Measurements from ENCODE around the gene PPP1CA.

PPP1CA gene

DNA sequence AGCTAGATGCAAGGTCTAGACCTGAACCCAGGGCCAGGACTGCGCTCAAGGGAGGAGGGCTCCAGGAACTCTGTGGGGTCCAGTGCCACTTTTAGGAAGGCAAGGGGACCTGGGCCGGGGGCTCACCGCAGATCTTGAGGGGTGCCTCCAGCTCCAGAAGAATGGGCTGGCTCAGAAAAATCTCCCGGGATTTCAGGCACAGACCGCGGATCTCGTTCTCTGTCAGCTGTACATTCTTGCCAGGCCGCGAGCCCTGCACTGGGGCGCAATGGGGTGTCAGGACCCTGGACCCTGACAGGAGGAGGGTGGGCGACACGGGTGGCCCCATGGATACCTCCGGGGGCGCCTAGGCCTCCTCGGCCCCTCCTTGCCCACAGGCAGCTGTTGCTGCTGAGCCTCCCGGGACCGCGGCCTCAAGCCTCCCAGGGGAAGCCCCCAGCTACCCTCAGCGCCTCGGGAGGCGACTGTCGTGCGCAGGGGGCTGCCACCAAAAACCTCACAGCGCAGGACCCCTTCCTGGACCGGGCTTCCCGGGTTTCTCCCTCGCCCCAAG, 640 bp downstream of the PPP1CA start:
- no peak for DNase-seq

DNA sequence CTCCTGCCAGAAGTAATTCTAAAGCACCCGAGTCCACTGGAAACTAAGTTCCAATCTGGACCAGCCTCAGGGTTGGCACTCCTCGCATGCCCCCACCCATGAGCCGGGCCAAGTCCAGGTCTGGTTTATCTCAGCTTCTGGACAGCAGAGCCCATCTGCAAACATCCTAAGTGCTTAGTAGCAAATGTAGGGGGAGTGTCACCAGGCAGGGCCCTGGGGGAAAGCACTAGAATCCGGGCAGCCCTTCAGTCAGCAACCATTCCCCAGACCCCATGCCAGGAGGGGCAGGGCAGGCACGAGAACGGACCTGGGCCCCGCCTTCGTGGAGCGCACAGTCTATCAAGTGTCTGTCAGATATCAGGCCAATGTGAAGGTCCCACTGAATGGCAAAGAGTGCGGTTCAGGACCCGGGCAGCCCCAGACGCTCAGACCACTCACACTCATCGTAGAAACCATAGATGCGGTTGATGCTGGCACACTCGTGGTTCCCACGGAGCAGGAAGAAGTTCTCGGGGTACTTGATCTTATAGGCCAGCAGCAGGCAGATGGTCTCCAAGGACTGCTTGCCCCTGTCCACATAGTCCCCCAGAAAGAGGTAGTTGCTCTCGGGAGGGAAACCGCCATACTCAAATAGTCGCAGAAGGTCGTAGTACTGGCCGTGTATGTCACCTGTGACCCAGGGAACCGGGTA, 1.3 kb downstream of the PPP1CA start:
- DNase-seq = no peak

DNA sequence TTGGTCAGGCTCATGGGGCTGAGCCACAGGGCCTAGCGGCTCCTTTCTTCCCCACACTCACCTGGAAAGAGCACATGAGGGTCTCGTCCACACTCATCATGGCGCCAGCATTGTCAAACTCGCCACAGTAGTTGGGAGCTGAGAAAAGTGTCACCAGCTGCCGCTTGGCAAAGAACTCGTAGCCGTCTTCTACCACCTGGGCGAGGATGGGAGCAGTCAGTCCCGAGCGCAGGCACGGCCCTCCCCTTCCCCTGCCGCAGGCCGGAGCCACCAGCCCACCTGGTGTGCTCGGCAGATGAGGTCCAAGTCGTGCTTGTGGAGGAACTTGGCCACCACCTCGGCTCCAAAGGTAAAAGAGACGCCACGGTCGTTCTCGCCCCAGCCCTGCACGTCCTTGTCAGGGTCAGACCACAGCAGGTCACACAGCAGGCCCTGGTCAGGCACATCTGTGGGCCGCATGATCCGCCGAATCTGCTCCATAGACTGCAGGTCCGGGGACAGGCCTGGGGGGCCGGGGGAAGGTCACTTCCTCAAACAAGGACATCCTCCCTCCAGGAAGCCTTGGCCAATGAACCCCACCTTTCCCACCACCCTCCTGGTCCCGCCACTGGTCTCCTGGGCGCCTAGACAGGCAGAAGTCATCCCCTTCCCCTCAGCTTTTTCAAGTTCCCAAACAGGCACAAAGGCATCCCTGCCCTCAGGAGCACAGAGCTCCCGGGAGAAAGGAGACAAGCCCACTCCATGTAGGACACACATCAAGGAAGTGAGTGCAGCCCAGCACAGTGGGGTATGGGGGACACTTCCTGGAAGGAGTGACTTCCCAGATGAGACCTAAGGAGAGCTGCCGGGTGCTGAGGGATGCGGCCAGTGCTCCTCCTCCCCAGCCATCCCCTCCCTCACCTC, 2.7 kb downstream of the PPP1CA start:
- DNase-seq = no peak

GRCh38 chr11:67397986-67398660, 3.5 kb downstream of the PPP1CA start:
- no peak for DNase-seq

DNA sequence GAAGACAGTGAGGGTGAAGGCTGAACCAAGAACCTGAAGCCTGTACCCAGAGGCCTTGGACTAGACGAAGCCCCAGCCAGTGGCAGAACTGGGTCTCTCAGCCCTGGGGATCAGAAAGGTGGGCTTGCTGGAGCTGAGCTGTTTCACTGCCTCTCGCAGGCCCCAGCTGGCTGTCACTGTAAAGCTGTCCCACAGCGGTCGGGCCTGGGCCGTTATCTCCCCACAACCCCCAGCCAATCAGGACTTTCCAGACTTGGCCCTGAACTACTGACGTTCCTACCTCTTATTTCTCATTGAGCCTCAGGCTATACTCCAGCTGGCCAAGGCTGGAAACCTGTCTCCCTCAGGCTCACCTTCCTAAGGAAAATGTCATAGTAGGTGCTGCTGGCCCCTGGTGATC, 4.1 kb downstream of the PPP1CA start:
- DNase-seq = no peak

DNA sequence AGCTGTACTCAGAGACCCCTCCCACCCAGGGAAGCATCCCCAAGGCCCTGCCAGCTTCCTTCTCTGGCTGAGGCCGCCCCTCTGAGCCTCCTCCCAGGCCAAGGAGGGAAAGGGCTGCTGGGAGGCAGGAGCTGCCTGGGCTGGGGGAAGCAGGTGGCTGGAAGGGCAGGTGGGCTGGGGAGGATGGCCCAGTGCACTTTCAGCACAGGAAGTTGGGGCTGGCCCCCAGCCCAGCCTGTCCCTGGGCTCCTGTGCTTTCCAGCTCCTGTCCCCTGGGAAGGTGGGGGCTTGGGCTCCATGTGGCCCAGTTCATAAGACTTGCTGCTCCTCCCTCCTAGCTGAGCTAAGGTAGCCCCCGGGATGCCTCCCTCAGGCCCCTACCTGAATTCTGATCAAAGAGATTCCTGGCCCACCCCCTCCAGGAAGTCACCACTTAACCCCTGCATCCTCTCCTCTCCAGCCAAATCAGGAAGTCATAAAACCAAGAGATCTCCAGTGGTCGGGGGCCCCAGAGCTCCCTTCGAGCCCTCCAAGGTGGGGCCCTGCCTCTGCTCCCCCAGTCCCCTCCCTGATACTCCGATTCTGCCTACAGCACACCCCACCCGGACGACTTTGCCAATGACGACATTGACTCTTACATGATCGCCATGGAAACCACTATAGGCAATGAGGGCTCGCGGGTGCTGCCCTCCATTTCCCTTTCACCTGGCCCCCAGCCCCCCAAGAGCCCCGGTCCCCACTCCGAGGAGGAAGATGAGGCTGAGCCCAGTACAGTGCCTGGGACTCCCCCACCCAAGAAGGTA, 4.9 kb downstream of the PPP1CA start:
- no peak for DNase-seq

- DNase-seq = no peak
Measured at GRCh38 chr11:67396259-67396581, 5.4 kb downstream of the PPP1CA start.

DNA sequence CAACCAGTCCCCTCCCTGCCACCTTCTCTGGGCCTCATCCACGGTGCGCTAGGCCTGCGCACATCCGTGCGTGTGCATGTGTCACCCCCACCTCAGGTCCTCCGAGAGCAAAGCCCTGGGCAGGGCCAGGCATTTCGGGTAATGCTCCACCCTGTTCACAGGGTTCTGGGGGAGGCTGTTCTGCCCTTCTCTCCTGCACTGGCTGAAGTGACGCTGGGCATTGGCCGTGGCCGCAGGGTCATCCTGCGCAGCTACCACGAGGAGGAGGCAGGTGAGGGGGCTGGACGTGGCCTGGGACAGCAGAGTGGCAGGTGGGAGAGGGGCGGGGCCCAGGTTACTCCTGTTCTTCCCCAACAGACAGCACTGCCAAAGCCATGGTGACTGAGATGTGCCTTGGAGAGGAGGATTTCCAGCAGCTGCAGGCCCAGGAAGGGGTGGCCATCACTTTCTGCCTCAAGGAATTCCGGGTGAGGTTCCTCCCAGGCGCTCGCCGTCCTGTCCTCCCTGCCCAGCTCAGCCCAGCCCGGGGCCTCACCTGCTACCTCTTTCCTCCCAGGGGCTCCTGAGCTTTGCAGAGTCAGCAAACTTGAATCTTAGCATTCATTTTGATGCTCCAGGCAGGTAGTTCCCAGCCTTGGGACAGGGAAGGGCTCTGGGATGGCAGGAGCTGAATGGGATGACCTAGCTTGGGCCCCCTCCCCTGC, 6.0 kb downstream of the PPP1CA start:
- DNase-seq = no peak

DNA sequence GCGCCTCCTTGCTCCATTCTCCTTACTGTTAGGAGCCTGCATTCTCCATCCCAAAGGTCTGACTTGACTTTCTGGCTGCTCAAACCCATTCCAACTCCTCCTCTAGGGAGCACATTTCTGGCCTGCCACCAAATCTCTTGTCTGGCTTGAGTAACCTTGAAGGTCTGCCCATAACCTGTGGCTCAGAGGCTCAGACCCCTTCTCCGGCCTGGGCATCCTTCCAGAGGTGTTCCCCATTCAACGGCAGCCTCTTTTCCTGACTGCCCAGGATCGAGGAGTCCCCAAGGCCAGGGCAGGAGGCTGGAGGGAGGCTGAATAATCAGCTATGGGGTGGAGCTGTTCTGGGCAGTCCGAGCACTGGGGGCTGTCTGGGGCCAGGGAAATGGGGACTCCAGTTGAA, 7.7 kb downstream of the PPP1CA start:
- no peak for DNase-seq

DNA sequence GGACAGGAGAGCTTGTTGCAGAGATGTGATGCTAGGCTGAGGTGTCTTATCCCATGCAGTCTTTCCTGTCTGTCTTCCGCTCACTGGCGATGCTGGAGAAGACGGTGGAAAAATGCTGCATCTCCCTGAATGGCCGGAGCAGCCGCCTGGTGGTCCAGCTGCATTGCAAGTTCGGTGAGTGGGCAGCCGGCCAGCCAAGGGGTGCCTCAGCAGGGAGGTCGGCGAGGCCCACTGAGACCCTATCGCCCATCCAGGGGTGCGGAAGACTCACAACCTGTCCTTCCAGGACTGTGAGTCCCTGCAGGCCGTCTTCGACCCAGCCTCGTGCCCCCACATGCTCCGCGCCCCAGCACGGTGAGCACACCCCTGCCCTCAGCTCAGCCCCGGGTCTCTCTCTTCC, 8.2 kb downstream of the PPP1CA start:
- no peak for DNase-seq

- DNase-seq = no peak
Measured at GRCh38 chr11:67392183-67392715, 9.4 kb downstream of the PPP1CA start.

DNA sequence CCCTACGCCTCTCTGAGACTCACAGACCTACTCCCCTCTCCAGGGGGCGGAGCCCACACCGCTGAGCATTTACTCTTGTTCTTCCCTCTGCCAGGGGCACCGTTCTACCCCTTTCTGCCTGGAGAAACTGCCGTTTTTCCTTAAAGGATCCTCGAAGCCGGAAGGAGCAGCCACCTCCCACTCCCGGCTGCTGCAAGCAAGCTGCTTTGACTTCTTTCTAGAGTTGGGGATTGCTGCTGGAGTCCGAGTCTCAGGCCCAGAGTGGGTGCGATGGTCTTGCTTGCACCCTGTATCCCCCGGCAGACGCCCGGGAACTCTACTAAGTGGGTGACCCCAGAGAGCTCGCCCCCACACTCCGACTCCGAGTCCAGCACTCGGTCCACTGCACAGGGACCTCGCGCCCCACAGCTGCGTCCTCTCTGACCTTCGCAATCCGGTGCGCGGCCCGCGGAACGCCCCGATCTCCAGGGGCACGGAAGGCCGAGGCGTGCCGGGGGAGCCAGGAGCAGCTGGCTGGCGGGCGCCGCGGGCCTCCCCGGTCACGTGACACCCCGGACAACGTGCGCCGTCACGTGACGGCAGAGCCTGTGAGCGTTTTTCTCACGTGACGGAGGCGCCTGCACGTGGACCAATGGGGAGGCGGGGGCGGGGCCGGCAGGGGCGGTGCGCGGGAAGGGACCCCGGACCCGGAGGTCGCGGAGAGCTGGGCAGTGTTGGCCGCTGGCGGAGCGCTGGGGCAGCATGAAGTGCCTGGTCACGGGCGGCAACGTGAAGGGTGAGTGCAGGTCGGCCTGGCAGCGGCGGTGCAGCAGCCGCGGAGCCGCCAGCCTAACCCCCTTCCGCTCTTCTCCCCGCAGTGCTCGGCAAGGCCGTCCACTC, 10.1 kb downstream of the PPP1CA start, which contains the start of gene RAD9A:
TSS of gene RAD9A (plus strand) at position 683 of the 879 bp plus-strand sequence. CDS start at position 742, 59 bp downstream.
- DNase-seq = peak; percentile 91

GRCh38 chr11:67390947-67391303, 10.7 kb downstream of the PPP1CA start:
- DNase-seq = no peak

GRCh38 chr11:67389477-67389876, 12.2 kb downstream of the PPP1CA start:
- peak; percentile 61 for DNase-seq

GRCh38 chr11:67387518-67387917, 14.1 kb downstream of the PPP1CA start:
- DNase-seq = no peak

DNA sequence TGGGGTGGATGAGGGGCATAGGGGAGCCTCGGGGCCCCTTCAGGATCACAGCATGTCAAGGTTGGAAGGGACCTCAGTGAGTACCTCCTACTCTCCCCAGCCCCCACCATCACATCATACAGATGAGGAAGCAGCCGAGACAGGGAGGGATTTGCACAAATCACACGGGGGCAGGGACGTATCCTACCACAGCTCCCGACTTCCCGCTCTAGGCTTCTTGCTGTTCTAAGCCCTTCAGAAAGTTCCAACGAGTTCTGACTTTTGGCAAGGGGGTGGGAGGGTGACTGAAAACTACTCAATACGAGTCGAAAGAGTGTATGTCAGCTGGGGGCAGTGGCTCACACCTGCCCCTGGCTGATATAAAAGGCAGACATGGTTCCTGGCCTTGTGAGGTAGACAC, 14.6 kb downstream of the PPP1CA start:
- DNase-seq = no peak

GRCh38 chr11:67384851-67385366, 16.7 kb downstream of the PPP1CA start:
- DNase-seq = no peak

DNA sequence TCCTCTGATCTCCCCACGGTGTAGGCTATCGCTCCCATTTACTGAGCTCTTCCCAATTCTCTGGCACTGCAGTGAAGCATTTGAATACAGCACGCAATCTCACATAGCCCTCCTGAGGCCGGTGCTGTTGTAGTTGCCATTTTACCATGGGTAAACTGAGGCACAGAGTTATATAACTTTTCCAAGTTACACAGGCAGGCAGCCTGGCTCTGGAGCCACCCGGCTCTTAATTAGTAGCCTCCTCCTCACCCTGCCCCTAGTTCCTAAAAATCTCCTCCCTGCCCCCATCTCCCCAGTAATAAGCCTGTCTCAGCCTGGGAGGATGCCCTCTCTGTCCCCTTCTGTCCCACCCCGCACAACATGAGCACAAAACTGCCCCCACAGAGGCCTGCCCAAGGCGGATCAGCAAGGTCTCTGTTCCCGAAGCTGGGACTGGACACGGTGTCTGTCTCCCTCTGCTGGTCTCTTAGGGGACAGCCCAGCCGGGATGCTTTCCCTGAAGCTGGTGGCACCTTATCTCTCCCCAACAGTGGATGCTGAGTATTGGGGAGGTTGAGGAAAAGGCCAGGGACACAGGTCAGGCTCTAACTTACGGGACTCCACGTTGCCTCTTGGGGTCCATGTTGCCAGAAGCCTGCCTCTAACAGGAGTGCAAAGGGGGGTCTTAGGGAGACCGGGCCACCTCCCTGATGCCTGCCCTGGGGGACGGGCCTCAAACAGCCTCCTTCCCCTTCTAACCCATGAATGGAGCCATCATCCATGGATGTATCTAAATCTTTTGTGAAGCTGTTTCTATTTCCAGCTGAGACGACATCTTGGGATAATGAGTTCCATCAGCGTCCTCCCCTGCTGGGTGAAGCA, 19.2 kb downstream of the PPP1CA start:
- DNase-seq = peak; percentile 85

GRCh38 chr11:67381244-67381972, 20.2 kb downstream of the PPP1CA start:
- DNase-seq = no peak

Data from activated CD8-positive, alpha-beta memory T cell treated with anti-CD3 and anti-CD28 coated beads, Interleukin-2, amount 50 U/mL, for 4 hours (primary cell).